GM12878 (cell line): Measurements from ENCODE around the gene GPR108. TPM values are rescaled to one million over a fixed set of nuclear protein-coding genes. Genes with fewer than 3 reads are reported as not detected.

Source experiments
- ATAC-seq: fragments of 200-7000 bp; cut with Tn5 transposase; 3 replicates; pipeline ENCODE4 v1.9.1; 2020; ENCODE audit warnings: mild to moderate bottlenecking, moderate library complexity
- BruUV-seq: library from RNA; stranded (reverse); fragments of 400-500 nt; replicated peaks from 2 replicates; lab custom pipeline; 2021; lab: Mats Ljungman, UMichigan
- CTCF ChIA-PET: fragments of 300-600 bp; sonication (Branson Sonifier 250); formaldehyde crosslinking; extraction: SDS; loops from one replicate; lab custom pipeline; 2021; ENCODE audit warnings: inconsistent platforms; lab: Yijun Ruan, JAX
- POLR2A ChIA-PET: fragments of 350-600 bp; formaldehyde crosslinking; extraction: SDS; loops from one replicate; lab custom pipeline; 2021; ENCODE audit warnings: inconsistent platforms; lab: Charles Lee
- RAD21 ChIA-PET: fragments of 300-600 bp; sonication (Branson Sonifier 250); formaldehyde crosslinking; loops from one replicate; lab custom pipeline; 2023; ENCODE audit warnings: antibody characterized with exemption; ENCODE audit not compliant: unreplicated experiment; lab: Charles Lee
- SMC1A ChIA-PET: fragments of 300-600 bp; sonication (Branson Sonifier 250); formaldehyde crosslinking; loops from one replicate; lab custom pipeline; 2023; ENCODE audit not compliant: unreplicated experiment, uncharacterized antibody; lab: Charles Lee
- DNase-seq: peaks from one replicate; pipeline ENCODE4 v3.0.0-alpha.2; 2011; ENCODE audit warnings: low read depth, low spot score
- FAIRE-seq: peaks from 3 replicates; lab custom pipeline; 2011; peaks lifted over from hg19 to GRCh38; lab: Jason Lieb, UNC
- H2AFZ ChIP-seq: 2 replicates; pipeline ENCODE4 v1.6.0; 2011; ENCODE audit warnings: low read depth, low read length, control low read depth; ENCODE audit not compliant: control insufficient read depth
- H3K27ac ChIP-seq: 2 replicates; pipeline ENCODE4 v1.5.1; 2011; ENCODE audit warnings: control low read depth; ENCODE audit not compliant: control insufficient read depth, insufficient read depth
- H3K27me3 ChIP-seq, 2 experiments: replicated peaks in 1 of 2; 2 replicates each; pipeline versions ENCODE4 v1.6.0 to v1.6.1; 2011; ENCODE audit warnings: low read length in 1 of 2; ENCODE audit not compliant: control insufficient read depth in 2 of 2, insufficient read depth in 2 of 2
- H3K36me3 ChIP-seq, 2 experiments: 2 replicates each; pipeline ENCODE4 v1.5.1; 2011; ENCODE audit warnings: low read length in 1 of 2; ENCODE audit not compliant: control insufficient read depth in 2 of 2, insufficient read depth in 2 of 2
- H3K4me1 ChIP-seq: 2 replicates; pipeline ENCODE4 v1.6.1; 2011; ENCODE audit warnings: mild to moderate bottlenecking, low read length, moderate library complexity, mixed read lengths; ENCODE audit not compliant: control insufficient read depth, insufficient read depth
- H3K4me2 ChIP-seq: 2 replicates; pipeline ENCODE4 v1.6.0; 2011; ENCODE audit warnings: control low read depth; ENCODE audit not compliant: control insufficient read depth, insufficient read depth
- H3K4me3 ChIP-seq: fragments of 200-600 bp; sonication (generic); 2 replicates; pipeline ENCODE4 v1.5.1; 2016
- H3K79me2 ChIP-seq: 2 replicates; pipeline ENCODE4 v1.6.0; 2011; ENCODE audit warnings: low read length; ENCODE audit not compliant: control insufficient read depth, insufficient read depth
- H3K9ac ChIP-seq: 2 replicates; pipeline ENCODE4 v1.8.0; 2011; ENCODE audit warnings: low read length, control low read depth, mixed read lengths; ENCODE audit not compliant: control insufficient read depth, insufficient read depth
- H3K9me3 ChIP-seq: replicated peaks from 3 replicates; pipeline ENCODE4 v1.5.1; 2011; ENCODE audit warnings: mild to moderate bottlenecking, low read length; ENCODE audit not compliant: control insufficient read depth, insufficient read depth
- H4K20me1 ChIP-seq: 2 replicates; pipeline ENCODE4 v1.6.0; 2011; ENCODE audit not compliant: control insufficient read depth, insufficient read depth
- CEBPB ChIP-seq, 2 experiments: fragments of 150-350 bp in 1 of 2; IDR thresholded peaks; 2 replicates each; pipeline ENCODE4 v1.6.1; 2012 to 2014; ENCODE audit warnings: low read depth in 2 of 2, low read length in 2 of 2, borderline replicate concordance in 1 of 2, inconsistent platforms in 1 of 2
- EP300 ChIP-seq, 2 experiments: fragments of 150-350 bp in 1 of 2; IDR thresholded peaks; 2 replicates each; pipeline ENCODE4 v1.6.1; 2011 to 2012; ENCODE audit warnings: low read depth in 2 of 2, low read length in 2 of 2, borderline replicate concordance in 1 of 2, improper control_type of control experiment in 1 of 2, inconsistent platforms in 1 of 2; ENCODE audit not compliant: control insufficient read depth in 1 of 2
- JUNB ChIP-seq: IDR thresholded peaks from 2 replicates; pipeline ENCODE4 v1.6.1; 2016; ENCODE audit warnings: antibody characterized with exemption, mild to moderate bottlenecking
- LARP7 ChIP-seq: fragments of 450-650 bp; IDR thresholded peaks from 2 replicates; pipeline ENCODE4 v1.6.1; 2017; ENCODE audit warnings: mild to moderate bottlenecking
- NR2C1 ChIP-seq: fragments of 450-650 bp; IDR thresholded peaks from 2 replicates; pipeline ENCODE4 v1.6.1; 2017; ENCODE audit warnings: antibody characterized with exemption, mild to moderate bottlenecking, moderate library complexity
- PAX8 ChIP-seq: fragments of 450-650 bp; IDR thresholded peaks from 2 replicates; pipeline ENCODE4 v1.6.1; 2017; ENCODE audit warnings: mild to moderate bottlenecking, moderate library complexity
- POLR2AphosphoS5 ChIP-seq: IDR thresholded peaks from 2 replicates; pipeline ENCODE4 v1.6.1; 2011; ENCODE audit warnings: mild to moderate bottlenecking, low read length, inconsistent platforms
- TAF1 ChIP-seq: IDR thresholded peaks from 2 replicates; pipeline ENCODE4 v1.6.1; 2011; ENCODE audit warnings: mild to moderate bottlenecking, low read depth, low read length, borderline replicate concordance
- WGBS: methylation state at CpG from one replicate; pipeline ENCODE4 v1.1.6; 2016; ENCODE audit warnings: low lambda C conversion rate; ENCODE audit not compliant: insufficient replicate concordance, insufficient coverage; ENCODE audit errors: missing lambda C conversion rate; 5-methylcytosine and 5-hydroxymethylcytosine counted together
- in situ Hi-C: fragments of 300-500 bp; cut with MboI; formaldehyde crosslinking; loops from 9 replicates; pipeline ENCODE4 v1.14.3; 2018; ENCODE audit warnings: mixed read lengths
- intact Hi-C: fragments of 100-400 bp; cut with micrococcal nuclease; formaldehyde crosslinking; loops from one replicate; pipeline ENCODE4 v1.14.2; 2022; ENCODE audit not compliant: unreplicated experiment
- polyA plus RNA-seq, 11 experiments: library from polyadenylated mRNA; depleted of rRNA in 4 of 11; unstranded in 6 of 11; stranded (reverse) in 5 of 11; fragments of >200 nt; fragmentation: Nextera tagmentation in 4 of 11; fragmentation: Illumina TruSeq in 1 of 11; extraction: Ambion mirVana in 4 of 11; extraction: Trizol in 1 of 11; gene quantifications; 1 replicate in 1 of 11; 2 replicates in 10 of 11; pipeline versions ENCODE4 v1.2.1 to v1.2.3, GENCODE V29; 2011 to 2016; ENCODE audit warnings: inconsistent platforms in 2 of 11, missing spikeins in 2 of 11, low read depth in 1 of 11
- total RNA-seq, 4 experiments: library from RNA; depleted of rRNA in 3 of 4; stranded (reverse); fragments of >200 nt in 3 of 4; fragmentation: Illumina TruSeq in 1 of 4; extraction: Trizol in 1 of 4; gene quantifications; 2 replicates each; pipeline versions ENCODE4 v1.2.1 to v1.2.3, GENCODE V29; 2013 to 2021

GPR108 gene
- total and polyA plus RNA-seq, 10 of the 15 experiments (the other 5 are each of a cell fraction or from before 2014, with no cell fraction given): 4.4 to 87.2 (median 57.1) TPM

DNA sequence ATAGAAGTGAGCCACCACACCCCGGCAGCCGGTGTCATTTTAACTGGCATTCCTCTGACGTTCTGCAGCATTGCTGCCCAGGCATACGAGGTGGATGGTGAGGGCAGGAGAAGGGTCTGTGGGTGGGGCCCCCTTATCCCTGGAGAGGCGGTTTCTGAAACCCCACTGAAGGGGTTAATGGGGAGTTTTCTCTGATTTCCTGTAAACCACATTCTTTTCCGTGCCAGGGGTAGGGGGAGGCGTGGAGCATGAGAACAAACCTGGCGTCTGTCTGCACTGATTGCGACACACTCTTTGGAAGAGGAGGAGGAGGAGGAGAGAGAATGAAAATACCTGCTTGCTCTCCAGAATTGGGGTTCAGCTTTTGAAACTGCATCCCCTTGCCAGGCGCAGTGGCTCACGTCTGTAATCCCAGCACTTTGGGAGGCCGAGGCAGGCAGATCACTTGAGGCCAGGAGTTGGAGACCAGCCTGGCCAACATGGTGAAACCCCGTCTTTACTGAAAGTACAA, 14.2 kb downstream of the GPR108 start:
- Histone ChIP-seq H3K36me3 (no peaks in the 10 kb centered on the region), H2AFZ (no peak overlapping the region), H3K27me3 (no peaks in the 10 kb centered on the region), H4K20me1 (no peaks in the 10 kb centered on the region), H3K4me3 (no peak overlapping the region), H3K79me2 (no peaks in the 10 kb centered on the region), H3K4me1 (peaks cover 35% of the 10 kb centered on the region), H3K27ac (no peak overlapping the region), H3K9ac (no peak overlapping the region), H3K4me2 (no peak overlapping the region), H3K9me3 (no peaks in the 10 kb centered on the region)
- ChIA-PET RAD21 (interaction anchor here (0.9 to 1.3 kb wide), 2 partner anchors 92 to 207 kb away, joined by 3 read pairs; no protein-coding TSS in a partner anchor), POLR2A (interaction anchor here (0.7 kb wide), 4 partner anchors 78 to 188 kb away, joined by 3 to 4 read pairs (median 4); no protein-coding TSS in a partner anchor), CTCF (interaction anchor here (1.6 kb wide), 1 partner anchor 50 kb away, joined by 4 read pairs; no protein-coding TSS in a partner anchor), SMC1A (interaction anchor here (1.7 kb wide), 1 partner anchor 53 kb away, joined by 5 read pairs; the partner anchor contains the start of gene TNFSF14)
- no TSS peak for BruUV-seq
- in situ Hi-C loops (no loop called here), intact Hi-C loops (no loop called here)
- FAIRE-seq: no peak
- 60% methylated on average over 13 of the region's 13 CpGs for WGBS
- no peak for ATAC-seq
- TF ChIP-seq EP300 (IDR thresholded peaks at IDR 0.05; ENCODE audit: borderline replicate concordance in 1 of 2, control insufficient read depth in 1 of 2, low read depth in 2 of 2, low read length in 2 of 2): no peak
- TF ChIP-seq PAX8: no peak
- peak in 1 of 2 experiments; percentile 55; a peak in 1 of 4 replicates for TF ChIP-seq CEBPB (IDR thresholded peaks at IDR 0.05; ENCODE audit: borderline replicate concordance in 1 of 2, low read depth in 2 of 2, low read length in 2 of 2)
- no peak for TF ChIP-seq TAF1
- no peak for TF ChIP-seq JUNB
- no peak for TF ChIP-seq LARP7
- TF ChIP-seq NR2C1: no peak
- TF ChIP-seq POLR2AphosphoS5: no peak
- DNase-seq: no peak
